HEK293T (cell line): ENCODE measurements around the gene C1orf174.

ENCODE experiments used
- CTCF ChIA-PET: fragments of 350-600 bp; formaldehyde crosslinking; extraction: SDS; loops from one replicate; lab custom pipeline; 2021; ENCODE audit warnings: antibody characterized with exemption, inconsistent platforms; lab: Yijun Ruan, JAX
- POLR2A ChIA-PET: fragments of 350-600 bp; formaldehyde crosslinking; extraction: SDS; loops from one replicate; lab custom pipeline; 2020; ENCODE audit warnings: antibody characterized with exemption, inconsistent platforms; lab: Yijun Ruan, JAX
- DNase-seq: peaks from one replicate; pipeline ENCODE4 v3.0.0; 2012; ENCODE audit warnings: mixed read lengths; ENCODE audit errors: extremely low spot score
- ARNT ChIP-seq: fragments of 450-650 bp; IDR thresholded peaks from 2 replicates; pipeline ENCODE4 v1.6.1; 2017; ENCODE audit warnings: mild to moderate bottlenecking
- BHLHE40 ChIP-seq: fragments of 450-650 bp; IDR thresholded peaks from 2 replicates; pipeline ENCODE4 v1.6.1; 2016; ENCODE audit warnings: mild to moderate bottlenecking, moderate library complexity, borderline replicate concordance
- CTBP1 ChIP-seq: fragments of 450-650 bp; IDR thresholded peaks from 2 replicates; pipeline ENCODE4 v1.6.1; 2016; ENCODE audit warnings: borderline replicate concordance
- ELF4 ChIP-seq: fragments of 450-650 bp; IDR thresholded peaks from 2 replicates; pipeline ENCODE4 v1.6.1; 2017; ENCODE audit warnings: antibody characterized with exemption
- FOXA1 ChIP-seq: fragments of 450-650 bp; IDR thresholded peaks from 2 replicates; pipeline ENCODE4 v1.6.1; 2016; ENCODE audit warnings: mild to moderate bottlenecking
- FOXK2 ChIP-seq: fragments of 450-650 bp; IDR thresholded peaks from 2 replicates; pipeline ENCODE4 v1.6.1; 2016; ENCODE audit warnings: mild to moderate bottlenecking
- FOXM1 ChIP-seq: fragments of 450-650 bp; IDR thresholded peaks from 2 replicates; pipeline ENCODE4 v1.6.1; 2017; ENCODE audit warnings: mild to moderate bottlenecking, borderline replicate concordance
- HDGF ChIP-seq: fragments of 450-650 bp; IDR thresholded peaks from 2 replicates; pipeline ENCODE4 v1.6.1; 2017; ENCODE audit warnings: antibody characterized with exemption, borderline replicate concordance
- L3MBTL2 ChIP-seq: fragments of 450-650 bp; conservative IDR thresholded peaks from 2 replicates; pipeline ENCODE4 v1.6.1; 2016; ENCODE audit warnings: mild to moderate bottlenecking
- LEF1 ChIP-seq: fragments of 450-650 bp; IDR thresholded peaks from 2 replicates; pipeline ENCODE4 v1.6.1; 2017; ENCODE audit warnings: mild to moderate bottlenecking, borderline replicate concordance
- NFRKB ChIP-seq: fragments of 450-650 bp; IDR thresholded peaks from 2 replicates; pipeline ENCODE4 v1.6.1; 2016; ENCODE audit warnings: mild to moderate bottlenecking, moderate library complexity
- SP1 ChIP-seq: fragments of 450-650 bp; IDR thresholded peaks from 2 replicates; pipeline ENCODE4 v1.6.1; 2017
- SUZ12 ChIP-seq: fragments of 450-650 bp; IDR thresholded peaks from 2 replicates; pipeline ENCODE4 v1.6.1; 2016; ENCODE audit warnings: mild to moderate bottlenecking
- TARDBP ChIP-seq: fragments of 450-650 bp; IDR thresholded peaks from 2 replicates; pipeline ENCODE4 v1.6.1; 2016
- ZNF384 ChIP-seq: fragments of 450-650 bp; IDR thresholded peaks from 2 replicates; pipeline ENCODE4 v1.6.1; 2016
- TF ChIP-seq, protein P1 (sequence below): fragments of 450-650 bp; IDR thresholded peaks from 2 replicates; pipeline ENCODE4 v1.6.1; 2016

C1orf174 gene

DNA sequence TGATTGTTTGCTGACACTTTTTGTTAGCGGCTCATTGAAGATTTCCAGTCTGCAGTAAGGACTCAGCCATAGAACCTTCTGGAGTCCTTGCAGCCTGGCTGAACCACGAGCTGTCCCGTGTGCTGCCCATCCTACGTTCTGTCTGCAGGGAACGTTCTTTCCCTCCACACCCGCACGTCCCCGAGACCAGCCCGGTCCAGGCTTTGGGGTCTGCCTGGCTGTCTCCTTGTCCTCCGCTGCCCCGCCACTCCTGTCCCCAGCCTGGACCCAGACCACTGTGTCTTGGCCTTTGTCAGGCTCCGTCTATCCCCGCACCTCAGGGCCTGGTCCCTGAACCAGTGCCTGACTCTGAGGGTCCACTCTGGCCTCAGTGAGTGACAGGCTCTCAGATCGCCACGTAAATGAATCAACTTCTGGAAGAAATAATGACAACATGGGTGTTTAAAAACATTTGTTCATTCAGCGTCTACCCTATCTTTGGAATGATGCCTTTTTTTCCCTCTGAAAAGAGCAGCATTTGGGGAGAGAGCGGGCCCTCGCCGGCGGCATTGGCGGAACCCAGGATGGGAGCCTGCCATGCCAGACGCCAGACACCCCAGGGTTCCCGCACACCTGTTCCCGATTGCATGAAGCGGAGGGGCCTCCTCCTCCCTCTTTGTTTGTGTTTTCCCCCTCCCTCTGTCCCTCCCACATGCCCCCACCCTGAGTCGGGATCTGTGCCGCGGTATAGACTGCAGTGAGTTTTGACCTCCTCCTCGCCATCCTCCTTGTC is 43.9 kb upstream of the C1orf174 start:
- ChIA-PET POLR2A (no interaction called here), CTCF (no interaction called here)
- DNase-seq: no peak
- TF ChIP-seq BHLHE40: no peak
- TF ChIP-seq SP1: no peak

- POLR2A ChIA-PET: no interaction called here
- CTCF ChIA-PET: no interaction called here
- no peak for DNase-seq
- no peak for TF ChIP-seq ELF4
- no peak for TF ChIP-seq ZNF384
- no peak for TF ChIP-seq FOXK2
- no peak for TF ChIP-seq BHLHE40
- no peak for TF ChIP-seq LEF1
- TF ChIP-seq ARNT: no peak
- TF ChIP-seq CTBP1: no peak
- TF ChIP-seq HDGF: no peak
- no peak for TF ChIP-seq NFRKB
- TF ChIP-seq, protein P1, sequence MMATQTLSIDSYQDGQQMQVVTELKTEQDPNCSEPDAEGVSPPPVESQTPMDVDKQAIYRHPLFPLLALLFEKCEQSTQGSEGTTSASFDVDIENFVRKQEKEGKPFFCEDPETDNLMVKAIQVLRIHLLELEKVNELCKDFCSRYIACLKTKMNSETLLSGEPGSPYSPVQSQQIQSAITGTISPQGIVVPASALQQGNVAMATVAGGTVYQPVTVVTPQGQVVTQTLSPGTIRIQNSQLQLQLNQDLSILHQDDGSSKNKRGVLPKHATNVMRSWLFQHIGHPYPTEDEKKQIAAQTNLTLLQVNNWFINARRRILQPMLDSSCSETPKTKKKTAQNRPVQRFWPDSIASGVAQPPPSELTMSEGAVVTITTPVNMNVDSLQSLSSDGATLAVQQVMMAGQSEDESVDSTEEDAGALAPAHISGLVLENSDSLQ: no peak
- no peak for TF ChIP-seq FOXA1
- TF ChIP-seq FOXM1: no peak
- no peak for TF ChIP-seq L3MBTL2
- no peak for TF ChIP-seq SP1
- no peak for TF ChIP-seq SUZ12
- TF ChIP-seq TARDBP: no peak
Observed at GRCh38 chr1:3943123-3943431, 43.0 kb upstream of the C1orf174 start.

DNA sequence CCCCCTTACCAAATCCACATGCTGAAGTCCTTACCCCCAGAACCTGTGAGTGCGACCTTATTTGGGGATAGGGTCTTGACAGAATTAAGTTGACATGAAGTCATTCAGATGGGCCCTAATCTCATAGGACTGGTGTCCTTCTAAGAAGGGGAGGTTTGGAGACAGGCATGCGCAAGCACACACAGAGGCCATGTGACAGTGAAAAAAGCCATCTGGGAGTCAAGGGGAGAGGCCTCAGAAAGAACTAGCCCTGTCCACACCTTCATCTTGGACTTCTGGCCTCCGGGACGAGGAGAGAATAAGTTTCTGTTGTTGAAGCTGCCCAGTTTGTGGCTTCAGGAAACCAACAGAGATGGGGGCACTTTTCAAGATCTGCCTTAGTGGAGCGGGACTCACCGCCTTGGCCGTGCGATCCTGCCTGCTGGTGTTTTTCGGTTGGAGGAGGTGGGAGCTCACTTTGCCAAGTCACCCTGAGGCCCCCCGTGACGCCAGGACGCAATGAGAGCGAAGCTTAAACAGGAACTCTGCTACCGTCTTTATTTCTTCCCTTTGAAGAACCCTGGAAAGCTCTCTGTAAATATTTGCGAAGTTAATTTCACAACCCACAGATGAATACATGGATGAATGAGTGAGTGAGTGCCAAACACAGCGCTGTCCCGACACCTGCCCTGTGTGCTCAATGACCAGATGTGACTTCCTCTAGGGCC is 42.5 kb upstream of the C1orf174 start:
- no peak for TF ChIP-seq LEF1
- TF ChIP-seq FOXA1: no peak
- no peak for TF ChIP-seq SUZ12
- TF ChIP-seq, protein P1: no peak
- TF ChIP-seq TARDBP: no peak
- TF ChIP-seq ARNT: no peak
- TF ChIP-seq L3MBTL2: no peak
- TF ChIP-seq ELF4: no peak
- CTCF ChIA-PET: no interaction called here
- POLR2A ChIA-PET: no interaction called here
- DNase-seq: no peak

GRCh38 chr1:3940754-3941345 is 40.8 kb upstream of the C1orf174 start:
- DNase-seq: no peak
- TF ChIP-seq ZNF384 (no peak), FOXM1 (no peak), BHLHE40 (no peak), SP1 (no peak)
- CTCF ChIA-PET: no interaction called here
- POLR2A ChIA-PET: no interaction called here

DNA sequence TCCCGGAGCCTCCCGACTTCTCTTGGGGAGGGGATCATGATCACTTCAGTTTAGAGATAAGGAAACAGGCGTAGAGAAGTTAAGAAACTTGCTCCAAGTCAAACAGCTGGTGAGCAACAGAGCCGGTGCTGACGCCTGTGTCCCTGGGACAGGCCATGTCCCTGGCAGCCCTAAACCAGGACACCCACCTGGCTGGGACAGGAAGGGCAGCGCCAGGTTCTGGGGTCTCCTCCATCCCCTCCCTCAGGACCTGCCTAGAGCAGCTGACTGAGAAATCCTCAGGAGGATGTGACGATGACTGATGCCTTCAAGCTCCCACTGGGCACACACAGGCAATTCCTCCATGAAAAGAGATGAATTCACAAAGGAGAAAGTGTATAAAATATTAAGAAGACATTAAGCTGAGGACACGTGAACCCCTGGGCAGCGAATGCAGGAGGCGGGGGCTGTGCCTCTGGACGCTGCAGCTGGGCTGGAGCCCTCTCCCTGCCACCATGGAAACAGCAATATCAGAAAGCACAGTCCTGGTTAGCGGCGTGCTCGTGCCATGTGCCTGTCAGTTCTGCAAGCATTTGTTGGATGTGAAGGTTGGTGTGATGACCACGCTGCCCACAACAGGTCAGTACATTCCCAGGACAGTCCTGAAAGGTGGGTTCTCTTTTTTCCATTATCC is 40.1 kb upstream of the C1orf174 start:
- DNase-seq: no peak
- TF ChIP-seq, protein P1: no peak
- TF ChIP-seq BHLHE40 (no peak), ZNF384 (no peak), LEF1 (no peak), L3MBTL2 (no peak), FOXA1 (no peak), SP1 (no peak), FOXM1 (no peak), HDGF (no peak), SUZ12 (no peak), FOXK2 (no peak), ARNT (no peak), CTBP1 (no peak), ELF4 (no peak), NFRKB (no peak), TARDBP (no peak)
- POLR2A ChIA-PET: no interaction called here
- CTCF ChIA-PET: no interaction called here
